RWPE2 (cell line): ENCODE measurements around the gene ACIN1.
"Not testable (repeated sequence)": the region's sequence is repeated elsewhere in the genome, so short reads cannot be mapped to it uniquely, and the experiment has no call there.

Source experiments
- ATAC-seq: fragments of 200-7000 bp; cut with Tn5 transposase; 3 replicates; pipeline ENCODE4 v1.9.1; 2021; ENCODE audit warnings: low read depth
- DNase-seq: peaks from one replicate; pipeline ENCODE4 v3.0.0-alpha.2; 2020; ENCODE audit warnings: low spot score
- H3K27ac ChIP-seq: fragments of 450-650 bp; 2 replicates; pipeline ENCODE4 v1.5.1; 2017; ENCODE audit warnings: mild to moderate bottlenecking; ENCODE audit not compliant: poor library complexity, severe bottlenecking
- H3K27me3 ChIP-seq: fragments of 250-450 bp; sonication (Bioruptor Pico); 2 replicates; pipeline ENCODE4 v1.5.1; 2021; ENCODE audit warnings: mild to moderate bottlenecking, moderate library complexity; ENCODE audit not compliant: insufficient read depth, poor library complexity, severe bottlenecking
- H3K36me3 ChIP-seq: fragments of 250-450 bp; sonication (Bioruptor Pico); 2 replicates; pipeline ENCODE4 v1.5.1; 2020; ENCODE audit warnings: low read depth, mild to moderate bottlenecking, moderate library complexity
- H3K4me1 ChIP-seq: fragments of 250-450 bp; sonication (Bioruptor Pico); 2 replicates; pipeline ENCODE4 v1.5.1; 2021; ENCODE audit warnings: mild to moderate bottlenecking, moderate library complexity; ENCODE audit not compliant: insufficient read depth, poor library complexity, severe bottlenecking
- H3K4me3 ChIP-seq: fragments of 250-450 bp; sonication (Bioruptor Pico); 2 replicates; pipeline ENCODE4 v1.5.1; 2021; ENCODE audit warnings: mild to moderate bottlenecking, moderate library complexity; ENCODE audit not compliant: severe bottlenecking
- H3K9me3 ChIP-seq: fragments of 250-450 bp; sonication (Bioruptor Pico); 2 replicates; pipeline ENCODE4 v1.5.1; 2021; ENCODE audit warnings: mild to moderate bottlenecking, moderate library complexity; ENCODE audit not compliant: severe bottlenecking
- TF ChIP-seq, protein P1 (sequence below): fragments of 450-650 bp; IDR thresholded peaks from one replicate; pipeline ENCODE4 v1.5.1; 2017; ENCODE audit warnings: mild to moderate bottlenecking, moderate library complexity; ENCODE audit not compliant: poor library complexity, severe bottlenecking

ACIN1 gene

DNA sequence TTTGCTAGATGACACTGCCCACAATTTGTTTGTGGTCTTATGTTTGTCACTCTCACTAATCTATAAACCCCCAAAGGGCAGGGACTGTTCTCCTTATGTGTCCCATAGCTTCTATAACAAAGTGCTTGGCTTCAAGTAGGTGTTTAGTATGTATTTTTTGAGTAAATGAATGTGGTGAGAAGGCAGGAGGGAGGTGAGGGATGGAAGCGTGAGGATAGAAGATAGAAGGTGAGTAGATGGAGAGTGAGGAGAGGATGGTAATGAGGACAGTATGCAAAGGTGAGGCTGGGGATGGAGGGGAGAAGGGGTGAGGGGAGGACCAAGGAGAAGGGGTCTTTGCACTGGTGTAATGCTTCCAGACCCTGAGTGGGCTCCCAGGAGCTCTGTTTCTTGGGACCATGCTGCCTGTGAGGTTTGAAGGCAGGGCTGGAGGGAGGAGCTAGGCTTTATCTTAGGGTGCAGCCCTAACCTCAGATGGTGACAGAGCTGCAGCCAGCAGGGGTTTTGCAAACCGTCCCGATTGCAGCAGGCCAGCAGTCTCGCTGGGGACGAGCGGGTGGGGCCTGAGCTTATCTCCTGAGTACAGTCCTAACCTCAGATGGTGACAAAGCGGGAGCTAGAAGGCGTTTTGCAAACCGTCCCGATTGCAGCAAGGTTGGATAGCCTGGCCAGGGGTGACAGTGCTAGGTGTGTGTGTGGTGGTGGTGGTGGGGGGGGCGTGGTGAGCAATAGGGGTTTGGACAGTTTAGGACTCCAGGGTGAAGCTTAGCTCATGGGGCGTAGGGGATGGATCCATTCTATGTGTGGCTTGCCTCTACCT is 17.6 kb upstream of the ACIN1 start:
- H3K4me3 ChIP-seq: no peak overlapping the region
- H3K4me1 ChIP-seq: peaks cover 26% of the 10 kb centered on the region
- no peak overlapping the region for H3K27ac ChIP-seq
- DNase-seq: no peak
- TF ChIP-seq, protein P1, sequence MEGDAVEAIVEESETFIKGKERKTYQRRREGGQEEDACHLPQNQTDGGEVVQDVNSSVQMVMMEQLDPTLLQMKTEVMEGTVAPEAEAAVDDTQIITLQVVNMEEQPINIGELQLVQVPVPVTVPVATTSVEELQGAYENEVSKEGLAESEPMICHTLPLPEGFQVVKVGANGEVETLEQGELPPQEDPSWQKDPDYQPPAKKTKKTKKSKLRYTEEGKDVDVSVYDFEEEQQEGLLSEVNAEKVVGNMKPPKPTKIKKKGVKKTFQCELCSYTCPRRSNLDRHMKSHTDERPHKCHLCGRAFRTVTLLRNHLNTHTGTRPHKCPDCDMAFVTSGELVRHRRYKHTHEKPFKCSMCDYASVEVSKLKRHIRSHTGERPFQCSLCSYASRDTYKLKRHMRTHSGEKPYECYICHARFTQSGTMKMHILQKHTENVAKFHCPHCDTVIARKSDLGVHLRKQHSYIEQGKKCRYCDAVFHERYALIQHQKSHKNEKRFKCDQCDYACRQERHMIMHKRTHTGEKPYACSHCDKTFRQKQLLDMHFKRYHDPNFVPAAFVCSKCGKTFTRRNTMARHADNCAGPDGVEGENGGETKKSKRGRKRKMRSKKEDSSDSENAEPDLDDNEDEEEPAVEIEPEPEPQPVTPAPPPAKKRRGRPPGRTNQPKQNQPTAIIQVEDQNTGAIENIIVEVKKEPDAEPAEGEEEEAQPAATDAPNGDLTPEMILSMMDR: no peak
- H3K9me3 ChIP-seq: no peaks in the 10 kb centered on the region
- no peaks in the 10 kb centered on the region for H3K27me3 ChIP-seq
- ATAC-seq: no peak
- H3K36me3 ChIP-seq: no peaks in the 10 kb centered on the region

DNA sequence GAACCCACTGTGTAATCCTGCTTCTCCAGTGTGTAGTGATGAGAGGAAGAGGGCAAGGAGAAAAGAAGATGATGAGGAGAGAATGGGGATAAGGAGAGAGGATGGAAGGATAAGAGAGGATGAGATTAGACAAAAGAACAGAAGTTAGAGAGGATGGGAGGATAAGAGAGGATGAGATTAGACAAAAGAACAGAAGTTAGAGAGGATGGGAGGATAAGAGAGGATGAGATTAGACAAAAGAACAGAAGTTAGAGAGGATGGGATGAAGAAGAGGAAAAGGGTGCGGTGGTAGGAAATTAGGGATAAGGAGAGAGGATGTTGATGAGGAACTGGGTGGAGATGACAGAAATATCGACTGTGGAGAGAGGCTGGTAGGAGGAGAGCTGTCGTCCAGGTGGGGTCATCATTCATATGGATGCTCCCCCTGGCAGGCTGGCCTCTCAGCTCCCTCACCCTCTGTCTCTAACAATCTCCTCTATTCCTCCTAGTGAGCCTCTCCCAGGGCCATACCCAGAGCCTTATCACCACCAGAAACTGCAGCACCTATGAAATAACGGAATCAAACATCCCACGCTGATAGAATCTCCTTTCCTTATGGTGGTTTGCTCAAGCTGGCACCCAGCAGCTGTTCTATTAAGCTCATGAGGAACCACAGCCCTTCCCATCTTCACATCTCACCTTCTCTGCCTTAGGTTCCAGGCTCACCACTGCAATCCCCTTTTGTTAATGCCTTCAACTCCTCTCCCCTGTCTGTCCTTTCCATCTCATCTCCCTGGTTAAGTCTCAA is 15.8 kb upstream of the ACIN1 start:
- no peak overlapping the region for H3K27ac ChIP-seq
- no peaks in the 10 kb centered on the region for H3K36me3 ChIP-seq
- no peaks in the 10 kb centered on the region for H3K9me3 ChIP-seq
- no peak for DNase-seq
- ATAC-seq: no peak
- no peak overlapping the region for H3K4me3 ChIP-seq
- TF ChIP-seq, protein P1: no peak
- H3K4me1 ChIP-seq: peaks cover 18% of the 10 kb centered on the region
- no peaks in the 10 kb centered on the region for H3K27me3 ChIP-seq

DNA sequence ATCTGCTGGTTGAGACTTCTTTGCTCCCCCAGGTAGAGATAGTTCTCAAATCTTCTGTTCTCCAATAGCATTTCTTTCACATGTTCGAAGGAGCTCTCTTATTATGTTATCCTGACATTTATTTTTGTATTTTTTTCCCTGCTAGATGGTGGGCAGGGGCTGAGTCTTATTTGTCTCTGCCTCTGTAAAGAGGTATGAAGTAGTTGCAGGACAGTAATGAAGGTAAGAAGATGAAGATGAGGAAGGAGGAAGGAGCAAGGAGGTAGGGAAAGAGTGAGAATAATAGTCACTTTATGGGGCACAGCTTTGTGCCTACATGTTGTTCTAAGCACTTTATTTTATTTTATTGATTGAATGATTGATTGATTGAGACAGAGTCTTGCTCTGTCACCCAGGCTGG is 14.8 kb upstream of the ACIN1 start:
- no peak for ATAC-seq
- TF ChIP-seq, protein P1: no peak

DNA sequence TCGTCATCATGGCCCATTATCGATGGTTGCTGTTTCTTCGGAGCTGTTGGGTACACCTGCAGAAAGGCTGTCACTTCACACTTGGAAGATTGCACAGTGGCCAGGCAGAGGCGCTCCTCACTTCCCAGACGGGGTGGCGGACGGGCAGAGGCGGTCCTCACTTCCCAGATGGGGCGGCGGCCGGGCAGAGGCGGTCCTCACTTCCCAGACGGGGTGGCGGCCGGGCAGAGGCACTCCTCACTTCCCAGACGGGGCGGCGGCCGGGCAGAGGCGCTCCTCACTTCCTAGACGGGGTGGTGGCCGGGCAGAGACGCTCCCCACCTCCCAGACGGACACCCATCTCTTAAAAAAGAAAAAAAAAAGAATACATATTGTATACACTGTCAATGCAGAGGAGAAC is 13.2 kb upstream of the ACIN1 start:
- not testable (repeated sequence) for H3K27ac ChIP-seq, ATAC-seq, DNase-seq, H3K9me3 ChIP-seq, H3K27me3 ChIP-seq, H3K4me1 ChIP-seq, H3K4me3 ChIP-seq, H3K36me3 ChIP-seq

More for the DNA sequence above, 14.8 kb upstream of the ACIN1 start:
- H3K4me3 ChIP-seq: no peak overlapping the region
- H3K4me1 ChIP-seq: peaks cover 8% of the 10 kb centered on the region
- no peak overlapping the region for H3K27ac ChIP-seq
- H3K36me3 ChIP-seq: no peaks in the 10 kb centered on the region
- no peaks in the 10 kb centered on the region for H3K9me3 ChIP-seq
- no peaks in the 10 kb centered on the region for H3K27me3 ChIP-seq
- no peak for DNase-seq

DNA sequence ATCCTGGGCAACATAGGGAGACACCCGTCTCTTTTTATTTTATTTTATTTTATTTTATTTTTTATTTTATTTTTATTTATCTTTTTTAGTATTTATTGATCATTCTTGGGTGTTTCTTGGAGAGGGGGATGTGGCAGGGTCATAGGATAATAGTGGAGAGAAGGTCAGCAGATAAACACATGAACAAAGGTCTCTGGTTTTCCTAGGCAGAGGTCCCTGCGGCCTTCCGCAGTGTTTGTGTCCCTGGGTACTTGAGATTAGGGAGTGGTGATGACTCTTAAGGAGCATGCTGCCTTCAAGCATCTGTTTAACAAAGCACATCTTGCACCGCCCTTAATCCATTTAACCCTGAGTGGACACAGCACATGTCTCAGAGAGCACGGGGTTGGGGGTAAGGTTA is 12.7 kb upstream of the ACIN1 start:
- ATAC-seq, H3K4me1 ChIP-seq, H3K4me3 ChIP-seq, H3K27me3 ChIP-seq, DNase-seq, H3K36me3 ChIP-seq, H3K27ac ChIP-seq, H3K9me3 ChIP-seq: not testable (repeated sequence)
